Measurements from ENCODE around the gene ELP2.
A peak's percentile ranks its signal among the peaks of the same experiment; 100 is the strongest.
"Not testable (repeated sequence)": the region's sequence is repeated elsewhere in the genome, so short reads cannot be mapped to it uniquely, and the experiment has no call there.

The ELP2 gene

GRCh38 chr18:36129300-36130038, at the start of gene ELP2, which contains the start of gene SLC39A6:
Gene ELP2, plus strand, starts transcription at chr18:36129899. Its CDS starts 35 bp downstream, at chr18:36129934.
Gene SLC39A6, minus strand, starts transcription at chr18:36129340. Its CDS starts 2,333 bp downstream, at chr18:36127007.
- peak; percentile 95 for DNase-seq

- not testable (repeated sequence) for DNase-seq
Measured at GRCh38 chr18:36081118-36081517, 48.6 kb upstream of the ELP2 start.

- DNase-seq = no peak
Measured at GRCh38 chr18:36083729-36084128, 46.0 kb upstream of the ELP2 start.

- DNase-seq = no peak
Measured at GRCh38 chr18:36085195-36085594, 44.5 kb upstream of the ELP2 start.

GRCh38 chr18:36086186-36086585, 43.5 kb upstream of the ELP2 start:
- DNase-seq = no peak

- DNase-seq = no peak
Measured at GRCh38 chr18:36088256-36088655, 41.4 kb upstream of the ELP2 start.

GRCh38 chr18:36089001-36089400, 40.7 kb upstream of the ELP2 start:
- no peak for DNase-seq

- not testable (repeated sequence) for DNase-seq
Measured at GRCh38 chr18:36092116-36092515, 37.6 kb upstream of the ELP2 start.

- DNase-seq = no peak
Measured at GRCh38 chr18:36094431-36094830, 35.3 kb upstream of the ELP2 start.

- DNase-seq = peak; percentile 78
Measured at GRCh38 chr18:36095936-36096519, 33.7 kb upstream of the ELP2 start.

GRCh38 chr18:36096955-36097354, 32.7 kb upstream of the ELP2 start:
- no peak for DNase-seq

- no peak for DNase-seq
Measured at GRCh38 chr18:36099311-36099710, 30.4 kb upstream of the ELP2 start.

- DNase-seq = no peak
Measured at GRCh38 chr18:36101943-36102342, 27.8 kb upstream of the ELP2 start.

- DNase-seq = no peak
Measured at GRCh38 chr18:36104749-36105148, 24.9 kb upstream of the ELP2 start.

- DNase-seq = no peak
Measured at GRCh38 chr18:36107477-36107876, 22.2 kb upstream of the ELP2 start.

- DNase-seq = no peak
Measured at GRCh38 chr18:36108196-36108595, 21.5 kb upstream of the ELP2 start.

- DNase-seq = no peak
Measured at GRCh38 chr18:36108601-36109000, 21.1 kb upstream of the ELP2 start.

- no peak for DNase-seq
Measured at GRCh38 chr18:36109737-36110136, 20.0 kb upstream of the ELP2 start.

GRCh38 chr18:36112302-36112701, 17.4 kb upstream of the ELP2 start:
- DNase-seq = no peak

GRCh38 chr18:36114251-36114650, 15.4 kb upstream of the ELP2 start:
- DNase-seq = no peak

- no peak for DNase-seq
Measured at GRCh38 chr18:36114738-36115137, 15.0 kb upstream of the ELP2 start.

- DNase-seq = not testable (repeated sequence)
Measured at GRCh38 chr18:36116771-36117170, 12.9 kb upstream of the ELP2 start.

- no peak for DNase-seq
Measured at GRCh38 chr18:36120297-36120696, 9.4 kb upstream of the ELP2 start.

GRCh38 chr18:36124841-36125240, 4.9 kb upstream of the ELP2 start:
- no peak for DNase-seq

- DNase-seq = no peak
Measured at GRCh38 chr18:36126668-36127067, 3.0 kb upstream of the ELP2 start.

Data from NCI-H2171 treated with DMSO at 0.1 percent for 48 hours (cell line).